Lung (tissue), 12 donors: Measurements from ENCODE around the gene CIT. TPM values are rescaled to one million over a fixed set of nuclear protein-coding genes. Genes with fewer than 3 reads are reported as not detected.

Experiments used
- ATAC-seq: fragments of 200-7000 bp; cut with Tn5 transposase; one replicate; pipeline ENCODE4 v1.9.1; 2020; ENCODE audit warnings: moderate number of reproducible peaks; ENCODE audit not compliant: insufficient read depth, low FRiP score
- DNase-seq, 3 donors: peaks; one replicate each; pipeline ENCODE4 v3.0.0-alpha.2; 2013 to 2017
- H3K27ac ChIP-seq, 2 donors: one replicate each; pipeline ENCODE4 v1.5.1; 2013; ENCODE audit warnings: mild to moderate bottlenecking in 2 of 2, moderate library complexity in 2 of 2, control low read depth in 1 of 2, inconsistent platforms in 1 of 2, low read depth in 1 of 2, low read length in 1 of 2
- H3K27me3 ChIP-seq, 3 donors: one replicate each; pipeline ENCODE4 v1.5.1; 2013; ENCODE audit warnings: low read length in 2 of 3; ENCODE audit not compliant: control insufficient read depth in 3 of 3, insufficient read depth in 3 of 3
- H3K36me3 ChIP-seq, 4 donors: one replicate each; pipeline ENCODE4 v1.5.1; 2013; ENCODE audit warnings: low read length in 4 of 4, mild to moderate bottlenecking in 1 of 4, moderate library complexity in 1 of 4; ENCODE audit not compliant: control insufficient read depth in 4 of 4, insufficient read depth in 4 of 4
- H3K4me1 ChIP-seq, 5 donors: one replicate each; pipeline ENCODE4 v1.5.1; 2013; ENCODE audit warnings: low read length in 5 of 5, mild to moderate bottlenecking in 2 of 5, moderate library complexity in 1 of 5; ENCODE audit not compliant: control insufficient read depth in 5 of 5, insufficient read depth in 5 of 5
- H3K4me3 ChIP-seq: one replicate; pipeline ENCODE4 v1.5.1; 2013; ENCODE audit warnings: mild to moderate bottlenecking, control low read depth, moderate library complexity
- H3K9ac ChIP-seq, 2 donors: one replicate each; pipeline ENCODE4 v1.5.1; 2013; ENCODE audit warnings: low read length in 2 of 2, control low read depth in 1 of 2; ENCODE audit not compliant: insufficient read depth in 1 of 2
- H3K9me3 ChIP-seq, 4 donors: one replicate each; pipeline ENCODE4 v1.5.1; 2013; ENCODE audit warnings: low read length in 3 of 4, mild to moderate bottlenecking in 1 of 4, moderate library complexity in 1 of 4; ENCODE audit not compliant: control insufficient read depth in 4 of 4, insufficient read depth in 3 of 4
- CTCF ChIP-seq: IDR thresholded peaks from 2 replicates; pipeline ENCODE4 v1.5.1; 2012; ENCODE audit warnings: mild to moderate bottlenecking; ENCODE audit errors: control extremely low read depth, extremely low read depth
- WGBS, 2 donors: extraction: QIAGEN DNeasy Blood & Tissue Kit; methylation state at CpG; one replicate each; pipeline ENCODE4 v1.1.7; 2013; 5-methylcytosine and 5-hydroxymethylcytosine counted together
- polyA plus RNA-seq, 2 donors: library from polyadenylated mRNA; stranded (reverse); fragments of 200-250 nt; gene quantifications; one replicate each; pipeline ENCODE4 v1.2.1, GENCODE V29; 2013
- total RNA-seq, 2 donors: library from RNA; depleted of rRNA in 1 of 2; stranded (reverse); fragments of >200 nt in 1 of 2; gene quantifications; one replicate each; pipeline ENCODE4 v1.2.1, GENCODE V29; 2014 to 2021
- donor health status: control.
- donor health status: control.
- donor health status: Bipolar disorder and iron deficiency.
- donor health status: healthy.
- donor health status: DM: yes; HTN: yes; CAD: no.

CIT gene
- total and polyA plus RNA-seq, 4 donors: 5.0 to 29.3 (median 14.9) TPM

- Histone ChIP-seq H3K36me3 (peaks cover 0 to 6% (median 3%) of the 10 kb centered on the region in 4 donors), H3K9ac (no peak overlapping the region), H3K27ac (no peak overlapping the region), H3K9me3 (peaks cover 0 to 3% (median 0%) of the 10 kb centered on the region in 4 donors), H3K4me1 (no peaks in the 10 kb centered on the region), H3K27me3 (no peaks in the 10 kb centered on the region), H3K4me3 (no peak overlapping the region)
- 55 to 90% methylated on average over 2 of the region's 2 CpGs for WGBS, 2 donors
- ATAC-seq (no peak), DNase-seq (no peak)
- TF ChIP-seq CTCF: no peak
Observed at GRCh38 chr12:119843100-119843499, 34.0 kb downstream of the CIT start.

GRCh38 chr12:119842380-119842779 is 34.7 kb downstream of the CIT start:
- H3K27ac ChIP-seq: no peak overlapping the region
- TF ChIP-seq CTCF: no peak
- no peak overlapping the region for H3K9ac ChIP-seq
- H3K27me3 ChIP-seq: no peaks in the 10 kb centered on the region
- H3K4me1 ChIP-seq: no peaks in the 10 kb centered on the region
- H3K36me3 ChIP-seq: peaks cover 0 to 3% (median 1%) of the 10 kb centered on the region in 4 donors
- ATAC-seq (no peak), DNase-seq (no peak)
- 97 to 100% methylated on average over 1 of the region's 1 CpG for WGBS, 2 donors
- peaks cover 0 to 3% (median 0%) of the 10 kb centered on the region in 4 donors for H3K9me3 ChIP-seq
- no peak overlapping the region for H3K4me3 ChIP-seq

GRCh38 chr12:119841433-119842210 is 35.5 kb downstream of the CIT start:
- DNase-seq (no peak), ATAC-seq (no peak)
- Histone ChIP-seq H3K27me3 (no peaks in the 10 kb centered on the region), H3K27ac (no peak overlapping the region), H3K9me3 (peaks cover 0 to 3% (median 0%) of the 10 kb centered on the region in 4 donors), H3K36me3 (peaks cover 0 to 3% (median 1%) of the 10 kb centered on the region in 4 donors), H3K9ac (no peak overlapping the region), H3K4me1 (no peaks in the 10 kb centered on the region), H3K4me3 (no peak overlapping the region)
- 93 to 95% methylated on average over 8 of the region's 8 CpGs for WGBS, 2 donors
- TF ChIP-seq CTCF: no peak
